Astrocyte (in vitro differentiated cells and primary cell): Measurements from ENCODE around the gene NRF1. TPM values are rescaled to one million over a fixed set of nuclear protein-coding genes. Genes with fewer than 3 reads are reported as not detected.

Experiments
- DNase-seq: peaks from one replicate; pipeline ENCODE4 v3.0.0-alpha.2; 2010; ENCODE audit warnings: low read depth
- FAIRE-seq: peaks from 2 replicates; lab custom pipeline; 2011; peaks lifted over from hg19 to GRCh38; lab: Jason Lieb, UNC
- H2AFZ ChIP-seq: 2 replicates; pipeline ENCODE4 v1.6.0; 2012; ENCODE audit warnings: low read depth, low read length, inconsistent platforms
- H3K27ac ChIP-seq: 2 replicates; pipeline ENCODE4 v1.5.1; 2011; ENCODE audit warnings: low read depth, low read length, inconsistent platforms
- H3K27me3 ChIP-seq: 2 replicates; pipeline ENCODE4 v1.6.0; 2011; ENCODE audit warnings: low read length, inconsistent platforms; ENCODE audit not compliant: insufficient read depth
- H3K36me3 ChIP-seq: 2 replicates; pipeline ENCODE4 v1.5.1; 2011; ENCODE audit warnings: low read length, inconsistent platforms; ENCODE audit not compliant: insufficient read depth
- H3K4me1 ChIP-seq: 2 replicates; pipeline ENCODE4 v1.5.1; 2011; ENCODE audit warnings: low read length, inconsistent platforms; ENCODE audit not compliant: insufficient read depth
- H3K4me2 ChIP-seq: 2 replicates; pipeline ENCODE4 v1.6.0; 2012; ENCODE audit warnings: low read length, inconsistent platforms
- H3K4me3 ChIP-seq: 2 replicates; pipeline ENCODE4 v1.5.1; 2011; ENCODE audit warnings: low read depth, mild to moderate bottlenecking, low read length, inconsistent platforms; ENCODE audit not compliant: insufficient read depth
- H3K79me2 ChIP-seq: 2 replicates; pipeline ENCODE4 v1.6.0; 2012; ENCODE audit warnings: mild to moderate bottlenecking, low read length, inconsistent platforms; ENCODE audit not compliant: insufficient read depth
- H3K9ac ChIP-seq: 2 replicates; pipeline ENCODE4 v1.6.0; 2012; ENCODE audit warnings: mild to moderate bottlenecking, low read length, inconsistent platforms
- H3K9me3 ChIP-seq: 2 replicates; pipeline ENCODE4 v1.5.1; 2012; ENCODE audit warnings: low read depth, mild to moderate bottlenecking, low read length, inconsistent platforms; ENCODE audit not compliant: insufficient read depth
- H4K20me1 ChIP-seq: 2 replicates; pipeline ENCODE4 v1.6.0; 2012; ENCODE audit warnings: low read length, inconsistent platforms; ENCODE audit not compliant: insufficient read depth
- H3K27ac Mint-ChIP-seq: one replicate; pipeline ENCODE4 v1.8.0; 2021; ENCODE audit warnings: mild to moderate bottlenecking, mixed read lengths; ENCODE audit not compliant: unreplicated experiment
- H3K27me3 Mint-ChIP-seq: one replicate; pipeline ENCODE4 v1.8.0; 2021; ENCODE audit warnings: low read depth, mixed read lengths; ENCODE audit not compliant: unreplicated experiment
- H3K36me3 Mint-ChIP-seq: one replicate; pipeline ENCODE4 v1.8.0; 2021; ENCODE audit warnings: low read depth, mixed read lengths; ENCODE audit not compliant: unreplicated experiment
- H3K4me1 Mint-ChIP-seq: one replicate; pipeline ENCODE4 v1.8.0; 2021; ENCODE audit warnings: low read depth, mixed read lengths; ENCODE audit not compliant: unreplicated experiment
- H3K4me3 Mint-ChIP-seq: one replicate; pipeline ENCODE4 v1.8.0; 2021; ENCODE audit warnings: mild to moderate bottlenecking, moderate library complexity, mixed read lengths; ENCODE audit not compliant: unreplicated experiment
- H3K9me3 Mint-ChIP-seq: one replicate; pipeline ENCODE4 v1.8.0; 2021; ENCODE audit warnings: mild to moderate bottlenecking, mixed read lengths; ENCODE audit not compliant: unreplicated experiment
- EZH2 ChIP-seq: IDR thresholded peaks from 2 replicates; pipeline ENCODE4 v1.6.1; 2012; ENCODE audit warnings: mild to moderate bottlenecking, low read length, inconsistent platforms; ENCODE audit not compliant: insufficient read depth
- total RNA-seq: library from RNA; stranded (reverse); gene quantifications from 2 replicates; pipeline ENCODE4 v1.2.1, GENCODE V29; 2021
- TF ChIP-seq, protein P1 (sequence below): IDR thresholded peaks from 2 replicates; pipeline ENCODE4 v1.5.1; 2011; ENCODE audit warnings: low read depth, mild to moderate bottlenecking, inconsistent platforms, low read length, moderate library complexity; ENCODE audit not compliant: insufficient read depth

The NRF1 gene
- total RNA-seq, 1 donor from 2014 or later: 12.7 TPM

DNA sequence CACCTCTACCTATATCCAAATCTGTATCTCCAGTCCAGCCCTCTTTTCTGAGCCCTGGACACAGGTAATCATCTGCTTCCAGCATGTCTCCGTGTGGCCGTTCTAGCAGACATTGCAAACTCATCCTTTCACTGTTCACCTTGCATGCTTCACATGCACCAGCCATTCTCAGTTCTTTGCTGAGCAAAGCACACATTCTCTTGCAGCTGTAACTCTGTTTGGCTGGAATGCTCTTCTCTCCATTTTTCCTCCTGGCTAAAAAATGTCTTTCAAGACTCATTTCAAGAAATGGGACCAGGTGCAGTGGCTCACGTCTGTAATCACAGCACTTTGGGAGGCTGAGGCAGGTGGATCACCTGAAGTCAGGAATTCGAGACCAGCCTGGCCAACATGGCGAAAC lies 40.3 kb upstream of the NRF1 start:
- peaks cover 5% of the 10 kb centered on the region for H3K27me3 Mint-ChIP-seq
- H3K36me3 ChIP-seq: no peaks in the 10 kb centered on the region
- H3K27ac Mint-ChIP-seq: no peak overlapping the region
- no peaks in the 10 kb centered on the region for H3K9me3 ChIP-seq
- no peaks in the 10 kb centered on the region for H3K36me3 Mint-ChIP-seq
- no peak overlapping the region for H3K9ac ChIP-seq
- FAIRE-seq: no peak
- no peaks in the 10 kb centered on the region for H3K27me3 ChIP-seq
- H2AFZ ChIP-seq: no peak overlapping the region
- H3K27ac ChIP-seq: no peak overlapping the region
- TF ChIP-seq, protein P1, sequence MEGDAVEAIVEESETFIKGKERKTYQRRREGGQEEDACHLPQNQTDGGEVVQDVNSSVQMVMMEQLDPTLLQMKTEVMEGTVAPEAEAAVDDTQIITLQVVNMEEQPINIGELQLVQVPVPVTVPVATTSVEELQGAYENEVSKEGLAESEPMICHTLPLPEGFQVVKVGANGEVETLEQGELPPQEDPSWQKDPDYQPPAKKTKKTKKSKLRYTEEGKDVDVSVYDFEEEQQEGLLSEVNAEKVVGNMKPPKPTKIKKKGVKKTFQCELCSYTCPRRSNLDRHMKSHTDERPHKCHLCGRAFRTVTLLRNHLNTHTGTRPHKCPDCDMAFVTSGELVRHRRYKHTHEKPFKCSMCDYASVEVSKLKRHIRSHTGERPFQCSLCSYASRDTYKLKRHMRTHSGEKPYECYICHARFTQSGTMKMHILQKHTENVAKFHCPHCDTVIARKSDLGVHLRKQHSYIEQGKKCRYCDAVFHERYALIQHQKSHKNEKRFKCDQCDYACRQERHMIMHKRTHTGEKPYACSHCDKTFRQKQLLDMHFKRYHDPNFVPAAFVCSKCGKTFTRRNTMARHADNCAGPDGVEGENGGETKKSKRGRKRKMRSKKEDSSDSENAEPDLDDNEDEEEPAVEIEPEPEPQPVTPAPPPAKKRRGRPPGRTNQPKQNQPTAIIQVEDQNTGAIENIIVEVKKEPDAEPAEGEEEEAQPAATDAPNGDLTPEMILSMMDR: no peak
- no peak for TF ChIP-seq EZH2
- peaks cover 3% of the 10 kb centered on the region for H3K9me3 Mint-ChIP-seq
- H3K4me3 Mint-ChIP-seq: no peak overlapping the region
- H4K20me1 ChIP-seq: no peaks in the 10 kb centered on the region
- H3K4me3 ChIP-seq: no peak overlapping the region
- peaks cover 13% of the 10 kb centered on the region for H3K4me1 Mint-ChIP-seq
- peaks cover 11% of the 10 kb centered on the region for H3K4me1 ChIP-seq
- H3K79me2 ChIP-seq: no peaks in the 10 kb centered on the region
- no peak overlapping the region for H3K4me2 ChIP-seq
- DNase-seq: no peak

GRCh38 chr7:129572205-129572604 lies 39.3 kb upstream of the NRF1 start:
- Histone ChIP-seq H3K9me3 (no peaks in the 10 kb centered on the region), H3K4me3 (no peak overlapping the region), H3K27ac (no peak overlapping the region), H3K27me3 (no peaks in the 10 kb centered on the region), H3K9ac (no peak overlapping the region), H3K79me2 (no peaks in the 10 kb centered on the region), H3K4me1 (peaks cover 11% of the 10 kb centered on the region), H3K4me2 (no peak overlapping the region), H4K20me1 (no peaks in the 10 kb centered on the region), H2AFZ (no peak overlapping the region), H3K36me3 (no peaks in the 10 kb centered on the region)
- Mint-ChIP-seq H3K9me3 (peaks cover 6% of the 10 kb centered on the region), H3K27ac (no peak overlapping the region), H3K36me3 (no peaks in the 10 kb centered on the region), H3K4me1 (peaks cover 13% of the 10 kb centered on the region), H3K27me3 (peaks cover 2% of the 10 kb centered on the region), H3K4me3 (no peak overlapping the region)
- DNase-seq: no peak
- no peak for FAIRE-seq
- TF ChIP-seq, protein P1: no peak
- TF ChIP-seq EZH2: no peak

DNA sequence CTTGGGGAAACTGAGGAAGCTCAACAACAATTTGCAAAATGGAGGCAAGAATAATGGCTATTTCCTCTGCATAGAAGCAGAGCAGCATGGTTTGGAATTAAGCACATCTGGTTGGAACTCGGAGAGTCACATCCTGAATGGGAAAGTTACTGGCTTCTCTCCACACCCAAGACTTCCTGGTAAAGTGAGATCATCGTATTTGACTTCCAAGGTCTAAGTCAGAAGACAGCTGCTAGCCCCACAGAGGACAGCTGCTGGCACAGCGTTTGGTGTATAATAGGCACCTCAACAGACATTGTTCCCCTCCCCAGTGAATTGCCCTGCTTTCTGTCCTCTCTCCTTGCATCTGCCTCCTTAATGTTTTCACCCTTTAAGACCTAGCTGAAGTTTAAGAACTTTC lies 37.0 kb upstream of the NRF1 start:
- H3K27ac Mint-ChIP-seq: no peak overlapping the region
- H3K4me3 Mint-ChIP-seq: no peak overlapping the region
- Histone ChIP-seq H3K4me1 (peaks cover 7% of the 10 kb centered on the region), H3K9me3 (peaks cover 11% of the 10 kb centered on the region), H3K27ac (no peak overlapping the region), H4K20me1 (no peaks in the 10 kb centered on the region), H3K4me2 (peak overlapping the region; percentile 34), H3K79me2 (no peaks in the 10 kb centered on the region), H3K27me3 (no peaks in the 10 kb centered on the region), H3K9ac (no peak overlapping the region), H3K4me3 (no peak overlapping the region), H3K36me3 (no peaks in the 10 kb centered on the region), H2AFZ (peak overlapping the region; percentile 59)
- FAIRE-seq (peak; percentile 73), DNase-seq (peak; percentile 86)
- TF ChIP-seq, protein P1: no peak
- TF ChIP-seq EZH2: no peak
- H3K4me1 Mint-ChIP-seq: peaks cover 12% of the 10 kb centered on the region
- peaks cover 19% of the 10 kb centered on the region for H3K9me3 Mint-ChIP-seq
- H3K27me3 Mint-ChIP-seq: peaks cover 2% of the 10 kb centered on the region
- peaks cover 2% of the 10 kb centered on the region for H3K36me3 Mint-ChIP-seq
